ENCODE measurements around the gene GSKIP. TPM values are rescaled to one million over a fixed set of nuclear protein-coding genes. Genes with fewer than 3 reads are reported as not detected.
"Not testable (repeated sequence)": the region's sequence is repeated elsewhere in the genome, so short reads cannot be mapped to it uniquely, and the experiment has no call there.

GSKIP gene
- total RNA-seq (2014; rRNA removed; shearing (Covaris generic)) = 32.8 and 33.6 TPM in 2 replicates

- peak; percentile 60 for DNase-seq (ENCODE audit: low spot score)
These were observed at the start of gene GSKIP, which contains the start of gene ATG2B for GRCh38 chr14:96362965-96363750. Gene GSKIP (plus strand): TSS chr14:96363526. CDS start chr14:96382248, 18,722 bp downstream. Gene ATG2B (minus strand): TSS chr14:96363341. CDS start chr14:96362976, 365 bp downstream.

- no peak for DNase-seq (ENCODE audit: low spot score)
These were observed 47.2 kb upstream of the GSKIP start for GRCh38 chr14:96316087-96316486.

GRCh38 chr14:96318836-96319235 lies 44.5 kb upstream of the GSKIP start:
- DNase-seq (ENCODE audit: low spot score) = no peak

- no peak for DNase-seq (ENCODE audit: low spot score)
These were observed 42.7 kb upstream of the GSKIP start for GRCh38 chr14:96320605-96321004.

- no peak for DNase-seq (ENCODE audit: low spot score)
These were observed 39.1 kb upstream of the GSKIP start for GRCh38 chr14:96324219-96324618.

GRCh38 chr14:96338551-96338950 lies 24.8 kb upstream of the GSKIP start:
- DNase-seq (ENCODE audit: low spot score) = no peak

- no peak for DNase-seq (ENCODE audit: low spot score)
These were observed 22.0 kb upstream of the GSKIP start for GRCh38 chr14:96341323-96341722.

- no peak for DNase-seq (ENCODE audit: low spot score)
These were observed 17.7 kb upstream of the GSKIP start for GRCh38 chr14:96345669-96346068.

GRCh38 chr14:96347957-96348356 lies 15.4 kb upstream of the GSKIP start:
- not testable (repeated sequence) for DNase-seq (ENCODE audit: low spot score)

GRCh38 chr14:96349286-96350075 lies 13.8 kb upstream of the GSKIP start:
- no peak for DNase-seq (ENCODE audit: low spot score)

- DNase-seq (ENCODE audit: low spot score) = no peak
These were observed 11.3 kb upstream of the GSKIP start for GRCh38 chr14:96351986-96352385.

GRCh38 chr14:96352708-96353107 lies 10.6 kb upstream of the GSKIP start:
- DNase-seq (ENCODE audit: low spot score) = no peak

- no peak for DNase-seq (ENCODE audit: low spot score)
These were observed 9.1 kb upstream of the GSKIP start for GRCh38 chr14:96354246-96354645.

GRCh38 chr14:96357216-96357615 lies 6.1 kb upstream of the GSKIP start:
- DNase-seq (ENCODE audit: low spot score) = no peak

GRCh38 chr14:96359959-96360358 lies 3.4 kb upstream of the GSKIP start:
- no peak for DNase-seq (ENCODE audit: low spot score)

- DNase-seq (ENCODE audit: low spot score) = peak; percentile 41
These were observed 1.0 kb upstream of the GSKIP start for GRCh38 chr14:96362071-96362964.

- DNase-seq (ENCODE audit: low spot score) = peak; percentile 11
These were observed 518 bp downstream of the GSKIP start for GRCh38 chr14:96363751-96364336.

GRCh38 chr14:96364962-96365361 lies 1.6 kb downstream of the GSKIP start:
- DNase-seq (ENCODE audit: low spot score) = no peak

GRCh38 chr14:96368534-96368933 lies 5.2 kb downstream of the GSKIP start:
- no peak for DNase-seq (ENCODE audit: low spot score)

- DNase-seq (ENCODE audit: low spot score) = no peak
These were observed 7.2 kb downstream of the GSKIP start for GRCh38 chr14:96370528-96370927.

- DNase-seq (ENCODE audit: low spot score) = no peak
These were observed 10.2 kb downstream of the GSKIP start for GRCh38 chr14:96373538-96373937.
